Stimulated activated CD4-positive, alpha-beta T cell treated with anti-CD3 and anti-CD28 coated beads, Interleukin-1b, Interleukin-23, amount 100 ng/mL, for 48 hours (primary cell): ENCODE results near the gene SLC7A11.

ENCODE experiments used
- DNase-seq: peaks from one replicate; pipeline ENCODE4 v3.0.0-alpha.2; 2020

The SLC7A11 gene

GRCh38 chr4:138204507-138204906 lies 37.6 kb downstream of the SLC7A11 start:
- DNase-seq = no peak

GRCh38 chr4:138202686-138203085 lies 39.5 kb downstream of the SLC7A11 start:
- DNase-seq = no peak

- DNase-seq = no peak
These were observed 41.9 kb downstream of the SLC7A11 start for GRCh38 chr4:138200236-138200590.

- no peak for DNase-seq
These were observed 42.4 kb downstream of the SLC7A11 start for GRCh38 chr4:138199568-138200235.

- DNase-seq = no peak
These were observed 46.0 kb downstream of the SLC7A11 start for GRCh38 chr4:138196153-138196552.

- DNase-seq = no peak
These were observed 48.2 kb downstream of the SLC7A11 start for GRCh38 chr4:138193963-138194362.

- no peak for DNase-seq
These were observed 50.0 kb downstream of the SLC7A11 start for GRCh38 chr4:138192113-138192512.

GRCh38 chr4:138190452-138190858 lies 51.7 kb downstream of the SLC7A11 start:
- no peak for DNase-seq

- DNase-seq = no peak
These were observed 52.9 kb downstream of the SLC7A11 start for GRCh38 chr4:138189206-138189605.

GRCh38 chr4:138188406-138189084 lies 53.6 kb downstream of the SLC7A11 start:
- no peak for DNase-seq

- no peak for DNase-seq
These were observed 56.1 kb downstream of the SLC7A11 start for GRCh38 chr4:138185859-138186645.

GRCh38 chr4:138184886-138185285 lies 57.3 kb downstream of the SLC7A11 start:
- no peak for DNase-seq

GRCh38 chr4:138182838-138183426 lies 59.2 kb downstream of the SLC7A11 start:
- DNase-seq = no peak

- DNase-seq = no peak
These were observed 60.9 kb downstream of the SLC7A11 start for GRCh38 chr4:138181287-138181686.

- DNase-seq = no peak
These were observed 63.6 kb downstream of the SLC7A11 start for GRCh38 chr4:138178566-138178965.

- DNase-seq = no peak
These were observed 64.7 kb downstream of the SLC7A11 start for GRCh38 chr4:138177278-138177968.

- no peak for DNase-seq
These were observed 67.0 kb downstream of the SLC7A11 start for GRCh38 chr4:138174981-138175794.

- DNase-seq = no peak
These were observed 77.9 kb downstream of the SLC7A11 start for GRCh38 chr4:138164208-138164607.

- no peak for DNase-seq
These were observed 79.0 kb downstream of the SLC7A11 start for GRCh38 chr4:138163171-138163570.

GRCh38 chr4:138162259-138162658 lies 79.9 kb downstream of the SLC7A11 start:
- no peak for DNase-seq

- no peak for DNase-seq
These were observed 80.8 kb downstream of the SLC7A11 start for GRCh38 chr4:138161351-138161750.

GRCh38 chr4:138158746-138159297 lies 83.3 kb downstream of the SLC7A11 start:
- DNase-seq = no peak
